CD1c-positive myeloid dendritic cell (primary cell): ENCODE data around the gene SLC38A6.
"Not testable (repeated sequence)": the region's sequence is repeated elsewhere in the genome, so short reads cannot be mapped to it uniquely, and the experiment has no call there.

Source experiments
- DNase-seq: peaks from one replicate; pipeline ENCODE4 v3.0.0-alpha.2; 2016; ENCODE audit errors: extremely low spot score

The SLC38A6 gene

GRCh38 chr14:61051051-61051450, 70.0 kb downstream of the SLC38A6 start:
- DNase-seq, result peak; percentile 58

GRCh38 chr14:61051621-61052020, 70.6 kb downstream of the SLC38A6 start:
- DNase-seq, result no peak

GRCh38 chr14:61063461-61063860, 82.4 kb downstream of the SLC38A6 start:
- no peak for DNase-seq

- DNase-seq, result no peak
These were observed 83.2 kb downstream of the SLC38A6 start for GRCh38 chr14:61064210-61064609.

- DNase-seq, result no peak
These were observed 83.8 kb downstream of the SLC38A6 start for GRCh38 chr14:61064856-61065255.

GRCh38 chr14:61065656-61066055, 84.6 kb downstream of the SLC38A6 start:
- DNase-seq, result no peak

- DNase-seq, result not testable (repeated sequence)
These were observed 91.4 kb downstream of the SLC38A6 start for GRCh38 chr14:61072442-61072841.

- DNase-seq, result peak; percentile 6
These were observed 93.8 kb downstream of the SLC38A6 start for GRCh38 chr14:61074852-61075251.

- no peak for DNase-seq
These were observed 95.5 kb downstream of the SLC38A6 start for GRCh38 chr14:61076556-61076955.

GRCh38 chr14:61077437-61077836, 96.4 kb downstream of the SLC38A6 start:
- DNase-seq, result no peak

- DNase-seq, result no peak
These were observed 97.1 kb downstream of the SLC38A6 start for GRCh38 chr14:61077951-61078720.

GRCh38 chr14:61080591-61081010, 99.6 kb downstream of the SLC38A6 start:
- no peak for DNase-seq

- no peak for DNase-seq
These were observed 107.0 kb downstream of the SLC38A6 start for GRCh38 chr14:61088081-61088480.

- DNase-seq, result no peak
These were observed 108.2 kb downstream of the SLC38A6 start for GRCh38 chr14:61089126-61089750.

- DNase-seq, result no peak
These were observed 109.6 kb downstream of the SLC38A6 start for GRCh38 chr14:61090432-61091216.

GRCh38 chr14:61091657-61092273, 110.7 kb downstream of the SLC38A6 start:
- no peak for DNase-seq

GRCh38 chr14:61098096-61098495, 117.1 kb downstream of the SLC38A6 start:
- DNase-seq, result not testable (repeated sequence)

GRCh38 chr14:61098721-61099120, 117.7 kb downstream of the SLC38A6 start:
- no peak for DNase-seq

GRCh38 chr14:61099216-61099835, 118.3 kb downstream of the SLC38A6 start:
- DNase-seq, result no peak

- DNase-seq, result peak; percentile 87
These were observed 120.9 kb downstream of the SLC38A6 start for GRCh38 chr14:61101803-61102548.
